NCI-H510A (cell line): ENCODE measurements around the gene MSX1.

Experiments
- DNase-seq: peaks from one replicate; lab custom pipeline; 2025; lab: John Stamatoyannopoulos, UW

MSX1 gene

DNA sequence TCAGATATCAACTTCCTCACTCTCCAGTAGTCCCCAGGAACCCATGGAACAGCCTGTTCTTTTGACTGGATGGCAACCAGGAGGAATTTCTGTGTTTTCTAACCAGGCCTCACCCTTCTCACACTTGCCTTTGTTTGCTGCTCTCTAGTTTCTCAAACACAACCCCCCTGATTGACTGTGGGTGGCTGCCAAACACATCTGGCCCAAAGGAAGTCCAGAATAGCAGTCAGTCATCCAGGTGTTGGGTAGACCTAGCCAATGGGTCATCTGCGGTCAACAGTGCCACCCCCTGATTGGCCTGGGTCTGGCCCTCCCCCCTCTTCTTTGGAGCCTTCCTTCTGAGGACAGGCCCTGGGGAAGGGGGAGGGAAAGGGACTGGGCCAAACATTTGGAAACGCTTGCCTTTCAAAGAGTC, 53.7 kb downstream of the MSX1 start:
- DNase-seq = no peak
